Measurements from ENCODE around the gene PLCD3.
A peak's percentile ranks its signal among the peaks of the same experiment; 100 is the strongest.

Gene PLCD3

DNA sequence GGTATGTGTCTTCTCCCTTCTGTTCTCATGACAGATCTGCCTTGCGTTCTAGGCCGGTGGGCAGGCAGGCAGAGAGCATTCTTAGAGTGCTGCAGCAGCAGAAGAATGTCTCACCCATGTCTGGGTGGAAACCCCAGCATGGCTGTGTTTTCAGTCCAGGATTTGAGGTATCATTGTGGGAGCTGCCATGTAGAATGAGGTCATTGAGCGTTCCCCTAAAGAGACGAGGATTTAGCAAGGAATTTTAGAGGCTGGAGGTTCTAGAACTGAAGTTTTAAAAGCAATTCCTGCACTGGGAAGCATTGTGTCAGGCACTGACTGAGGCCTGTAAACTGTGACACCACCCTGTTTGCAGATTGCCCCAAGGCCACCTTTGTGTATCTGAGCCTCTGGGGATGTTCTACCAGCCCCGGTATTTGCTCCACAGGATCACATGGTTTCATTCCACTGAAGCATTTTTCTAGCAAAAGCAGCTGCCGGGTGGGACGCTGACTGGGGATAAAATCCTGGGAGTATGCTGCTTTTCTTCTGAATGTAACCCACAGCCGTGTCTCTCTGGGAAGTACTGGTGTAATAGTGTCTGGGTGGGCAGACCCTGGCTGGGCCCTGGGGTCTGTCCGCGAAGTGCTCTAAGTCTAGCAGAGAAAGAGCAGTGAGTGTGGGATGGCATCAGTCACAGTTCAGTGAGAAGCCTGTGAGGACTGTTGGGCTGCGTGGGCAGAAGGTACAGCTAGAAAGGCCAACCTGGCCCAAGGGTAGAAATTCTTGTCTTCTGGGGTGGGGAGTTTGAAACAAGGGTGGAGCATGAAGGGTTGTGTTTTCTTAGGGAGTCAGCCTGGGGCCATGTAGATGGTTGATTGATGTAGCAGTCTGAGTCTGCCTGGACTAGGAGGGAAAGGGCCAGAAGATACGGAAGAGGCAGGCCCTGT, 30.2 kb downstream of the PLCD3 start:
- no peak for DNase-seq

DNA sequence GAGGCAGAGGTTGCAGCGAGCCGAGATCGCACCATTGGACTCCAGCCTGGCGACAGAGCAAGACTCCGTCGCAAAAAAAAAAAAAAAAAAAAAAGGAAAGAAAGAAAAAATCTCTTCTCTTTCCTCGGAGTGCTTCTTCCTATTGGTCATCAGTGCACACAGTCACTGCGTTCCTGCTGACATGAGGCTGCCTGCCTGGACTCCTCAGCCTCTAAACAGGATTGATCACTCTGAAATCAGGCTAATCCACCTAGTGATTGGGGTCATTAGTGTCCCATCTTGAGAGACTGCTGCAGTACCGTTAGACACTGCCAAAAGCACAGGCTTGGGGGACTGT, 30.8 kb downstream of the PLCD3 start:
- DNase-seq = no peak

DNA sequence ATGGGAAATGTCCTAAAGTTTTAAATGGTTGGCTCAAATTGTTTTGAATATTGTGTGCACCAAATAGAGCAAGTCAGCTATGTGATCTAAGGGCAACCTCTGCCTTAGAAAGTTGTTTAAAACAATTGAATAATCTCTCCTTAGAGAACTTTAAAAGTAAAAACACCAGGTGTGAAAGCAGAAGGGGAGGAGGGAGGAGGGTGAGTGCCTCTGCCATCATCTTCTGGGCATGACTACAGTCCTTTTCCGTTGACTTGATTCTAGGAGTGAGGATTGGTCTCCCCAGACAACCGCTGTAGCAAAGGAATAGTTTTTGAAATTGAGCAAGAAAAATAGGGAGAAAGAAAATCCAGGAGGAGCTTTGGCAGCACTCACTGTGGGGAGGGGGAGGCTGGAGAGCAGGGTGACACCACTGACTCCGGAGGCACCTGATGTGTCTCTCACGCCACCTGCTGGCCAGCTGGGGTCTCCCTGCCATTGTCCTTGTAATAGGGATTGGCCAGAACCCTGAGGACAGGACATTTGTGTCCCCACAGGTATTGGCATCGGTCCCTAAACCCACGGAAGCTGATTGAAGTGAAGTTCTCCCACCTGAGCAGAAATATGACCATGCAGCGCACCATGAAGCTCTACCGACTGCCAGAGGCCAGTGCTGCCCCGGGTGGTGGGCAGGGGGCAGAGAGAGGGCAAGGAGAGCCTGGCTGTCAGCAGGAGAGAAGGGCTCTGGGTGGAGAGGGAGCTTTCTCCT, 33.3 kb downstream of the PLCD3 start:
- DNase-seq = peak; percentile 85

DNA sequence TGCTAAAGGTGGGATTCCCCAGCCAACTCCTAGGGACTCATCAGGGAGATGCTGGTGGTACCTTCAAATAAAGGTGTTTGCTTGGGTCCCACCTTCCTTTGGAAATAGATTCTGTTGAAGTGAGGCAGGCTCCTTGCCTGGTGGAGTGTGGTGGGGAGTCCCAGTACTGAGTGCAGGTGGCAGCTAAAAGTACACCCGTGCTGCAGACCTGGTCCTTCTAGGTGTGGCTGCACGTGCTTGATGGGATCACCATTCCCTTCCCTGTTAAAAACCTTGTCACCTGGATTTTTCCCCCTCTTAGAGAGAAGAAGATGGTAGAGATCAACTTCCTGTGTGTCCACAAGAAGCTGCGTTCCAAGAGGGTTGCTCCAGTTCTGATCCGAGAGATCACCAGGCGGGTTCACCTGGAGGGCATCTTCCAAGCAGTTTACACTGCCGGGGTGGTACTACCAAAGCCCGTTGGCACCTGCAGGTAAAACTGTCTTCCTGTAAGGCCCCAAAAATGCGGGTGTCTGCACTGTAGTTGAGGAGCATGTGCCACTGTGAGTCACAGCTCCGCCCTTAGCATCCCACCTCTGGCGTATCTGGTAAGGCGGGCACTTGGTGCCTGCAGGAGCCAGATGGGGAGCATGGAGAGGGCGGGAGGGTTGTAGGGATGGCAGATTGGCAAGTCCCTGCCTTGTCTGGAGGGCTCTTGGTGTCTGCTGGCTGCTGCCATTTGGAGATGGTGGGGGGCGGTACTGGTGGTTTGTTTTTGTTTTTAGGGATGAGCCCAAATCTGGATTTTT, 34.0 kb downstream of the PLCD3 start:
- DNase-seq = no peak

DNA sequence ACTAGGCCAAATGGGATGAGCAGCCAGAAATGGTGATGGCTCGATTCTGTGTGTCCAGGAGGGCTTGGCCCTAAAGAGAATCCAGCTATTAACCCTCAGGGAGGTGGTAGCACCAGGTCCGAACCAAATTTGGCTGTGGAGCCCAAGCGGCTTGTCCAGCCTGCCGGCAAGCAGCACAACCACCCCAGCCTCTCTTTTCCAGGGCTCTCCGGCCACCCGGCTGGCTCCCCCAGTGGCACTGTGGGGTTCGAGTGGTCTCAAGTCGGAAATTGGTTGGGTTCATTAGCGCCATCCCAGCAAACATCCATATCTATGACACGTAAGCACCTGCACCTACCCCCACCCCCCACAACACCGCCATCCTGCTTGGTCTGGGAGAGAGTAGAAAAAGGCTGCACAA, 35.4 kb downstream of the PLCD3 start:
- no peak for DNase-seq

DNA sequence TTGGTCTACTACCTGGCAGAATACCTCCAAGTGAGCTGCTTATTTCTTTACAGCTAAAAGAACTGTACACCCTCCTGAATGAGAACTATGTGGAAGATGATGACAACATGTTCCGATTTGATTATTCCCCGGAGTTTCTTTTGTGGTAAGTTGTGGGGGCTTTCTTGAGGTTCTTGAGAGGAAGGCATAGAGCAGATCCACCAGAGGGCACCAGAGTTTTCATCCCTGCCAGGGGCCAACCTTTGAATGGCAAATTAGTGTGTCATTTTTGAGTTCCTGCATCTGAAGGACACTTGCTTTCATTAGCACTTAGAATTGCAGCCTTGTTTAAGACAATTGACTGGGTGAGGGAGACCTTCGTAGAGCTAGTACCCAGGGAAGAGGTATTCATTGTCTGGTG, 36.2 kb downstream of the PLCD3 start:
- no peak for DNase-seq

DNA sequence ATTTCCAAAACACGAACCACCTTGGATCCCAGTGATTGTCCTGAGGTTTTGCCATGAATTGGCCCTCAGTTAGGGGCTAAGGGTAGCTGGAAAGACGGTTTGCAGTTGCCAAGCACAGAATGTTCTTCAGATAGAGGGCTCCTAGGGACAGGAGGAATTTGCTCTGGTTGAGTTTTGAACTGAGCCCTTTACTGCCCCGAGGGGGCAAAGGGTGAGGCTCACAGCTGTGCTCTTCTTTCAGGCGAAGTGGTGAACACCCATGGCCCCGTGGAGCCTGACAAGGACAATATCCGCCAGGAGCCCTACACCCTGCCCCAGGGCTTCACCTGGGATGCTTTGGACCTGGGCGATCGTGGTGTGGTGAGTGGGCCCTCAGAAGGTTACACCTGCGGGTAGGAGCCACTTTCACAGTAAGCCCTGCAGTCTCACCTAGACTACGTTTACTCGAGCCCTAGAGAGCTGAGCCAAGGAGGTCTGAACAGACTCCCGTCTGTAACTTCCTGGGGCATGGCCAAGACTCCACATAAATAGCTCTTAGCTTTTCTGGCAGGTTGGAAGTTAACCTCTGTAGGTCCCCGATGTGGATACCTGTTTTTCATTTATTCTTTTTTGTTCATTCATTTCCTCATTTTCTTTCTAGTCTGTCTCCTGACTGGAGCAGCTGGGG, 38.7 kb downstream of the PLCD3 start:
- DNase-seq = no peak

DNA sequence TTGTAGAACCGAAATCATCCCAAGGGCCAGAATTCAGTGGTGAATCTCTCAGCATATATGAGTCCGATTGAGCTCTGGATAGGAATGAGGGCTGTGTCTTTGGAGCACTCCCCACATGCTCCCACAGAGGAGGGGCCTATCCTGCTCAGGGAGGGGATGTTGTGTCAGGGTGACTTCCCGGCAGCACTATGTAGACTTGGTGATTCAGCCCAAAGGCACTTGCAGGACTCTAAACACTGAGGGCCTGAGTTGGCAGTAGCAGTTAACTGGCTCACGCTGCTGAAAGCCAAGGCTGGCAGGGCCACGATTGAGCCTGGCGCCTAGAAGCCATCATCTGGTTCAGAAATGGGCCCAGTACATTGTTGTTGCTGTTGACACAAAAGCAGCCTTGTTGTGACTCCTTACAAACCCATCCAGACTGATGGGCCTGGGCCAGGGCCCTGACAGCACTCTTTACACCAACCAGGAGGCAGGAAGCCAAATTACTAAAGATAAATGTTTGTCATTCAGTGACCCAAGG, 39.3 kb downstream of the PLCD3 start:
- DNase-seq = peak; percentile 81

DNA sequence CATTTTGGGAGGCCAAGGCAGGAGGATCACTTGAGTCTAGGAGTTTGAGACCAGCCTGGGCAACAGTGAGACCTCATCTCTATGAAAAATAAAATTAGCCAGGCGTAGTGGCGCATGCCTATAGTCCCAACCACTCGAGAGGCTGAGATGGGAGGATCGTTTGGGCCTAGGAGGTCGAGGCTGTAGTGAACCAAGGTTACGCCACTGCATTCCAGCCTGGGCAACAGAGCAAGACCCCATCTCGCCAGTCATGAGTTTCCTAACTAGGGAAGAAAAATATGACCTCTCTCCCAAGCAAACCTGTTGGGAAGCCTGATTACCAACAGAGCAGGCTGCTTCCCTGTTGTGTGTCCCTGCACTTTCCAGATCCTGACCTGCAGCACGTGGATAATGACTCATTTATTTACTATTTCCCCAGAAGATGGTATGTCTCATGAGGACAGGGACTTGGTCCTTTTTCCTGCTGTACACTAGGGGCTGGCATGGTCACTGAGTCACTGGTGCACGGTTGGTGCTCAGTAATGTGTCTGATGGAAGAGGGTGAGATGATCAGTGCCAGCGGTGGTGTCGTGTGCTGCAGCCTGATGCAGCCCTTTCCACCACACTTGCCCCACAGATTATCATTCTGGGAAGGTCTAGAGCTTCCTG, 40.4 kb downstream of the PLCD3 start:
- DNase-seq = no peak

DNA sequence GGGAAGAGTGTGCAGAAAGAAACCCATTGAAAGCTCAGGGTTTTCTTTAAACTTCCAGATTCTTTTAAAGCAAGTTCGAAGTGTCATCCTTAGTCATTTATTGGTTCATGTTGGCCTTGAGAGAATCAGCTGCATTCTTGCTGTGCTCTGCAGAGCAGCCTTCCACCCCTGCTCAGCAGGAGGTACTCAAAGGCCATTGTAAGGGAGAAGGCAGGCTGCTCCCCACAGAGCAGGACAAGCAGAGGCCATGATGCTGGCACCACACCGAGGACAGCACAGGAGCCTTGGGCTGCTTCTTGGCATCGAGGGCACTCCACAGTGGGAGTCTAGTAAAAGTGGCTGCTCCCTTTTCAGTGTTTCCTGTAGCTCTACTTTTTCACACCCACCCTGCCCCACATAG, 41.6 kb downstream of the PLCD3 start:
- no peak for DNase-seq

DNA sequence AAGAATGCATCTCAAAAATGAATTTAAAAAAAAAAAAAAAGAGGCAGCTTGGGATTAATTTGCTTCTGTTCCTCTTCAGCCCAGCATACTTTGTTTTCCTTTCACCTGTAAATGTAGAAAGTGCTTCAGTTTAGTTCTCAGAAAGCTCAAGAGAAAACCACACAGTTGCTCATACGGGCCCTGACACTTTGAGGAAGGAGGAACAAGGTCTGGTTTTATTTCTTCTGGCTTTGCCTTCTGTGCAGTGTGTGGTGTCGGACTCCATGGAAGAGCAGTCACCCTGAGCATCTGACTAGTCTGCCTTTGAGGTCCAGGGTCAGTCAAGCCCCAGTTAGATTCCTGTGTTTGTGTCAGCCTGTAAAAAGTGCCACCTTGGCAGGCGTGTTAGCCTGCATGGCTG, 43.6 kb downstream of the PLCD3 start:
- no peak for DNase-seq

DNA sequence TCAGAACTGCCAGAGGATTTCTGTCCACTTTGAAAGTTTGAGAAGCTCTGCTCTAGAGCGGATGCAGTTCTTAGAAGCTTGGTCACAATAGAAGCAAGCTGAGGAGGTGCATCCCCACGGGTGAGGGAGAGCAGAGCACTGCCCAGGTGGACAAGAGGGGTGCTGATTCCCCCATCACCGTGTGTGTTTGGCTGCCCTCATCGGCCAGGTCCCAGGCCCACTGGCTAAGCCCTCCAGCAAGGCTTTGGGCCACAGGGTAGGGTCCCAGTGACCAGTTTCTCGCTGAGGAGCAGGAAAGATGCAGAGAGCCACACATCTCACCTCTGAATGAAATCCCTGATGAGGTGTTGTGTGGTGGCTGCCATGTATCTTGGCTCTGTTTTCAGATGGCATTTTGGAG, 44.3 kb downstream of the PLCD3 start:
- DNase-seq = no peak

DNA sequence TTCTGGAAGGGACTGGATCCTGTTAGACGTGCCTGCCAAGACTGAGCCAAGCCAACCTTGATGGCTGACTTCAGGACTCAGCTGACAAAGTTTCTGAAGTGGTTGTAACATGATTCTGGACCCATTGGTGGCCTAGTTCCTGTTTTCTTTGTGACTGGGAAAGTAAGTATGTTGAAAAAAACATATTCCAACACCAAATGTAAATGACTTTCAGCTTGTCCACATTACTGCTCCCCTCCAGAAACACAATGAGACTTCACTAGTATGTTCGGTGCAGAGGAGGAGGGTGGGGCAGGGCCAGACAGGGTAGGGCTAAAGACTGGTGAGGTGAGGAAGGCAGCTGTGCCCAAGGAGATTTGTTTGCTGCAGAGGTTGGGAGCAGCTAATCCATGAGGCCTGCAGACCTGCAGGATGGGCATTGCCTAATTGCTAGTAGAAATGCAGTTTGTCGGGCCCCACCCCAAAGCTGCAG, 44.8 kb downstream of the PLCD3 start:
- no peak for DNase-seq

DNA sequence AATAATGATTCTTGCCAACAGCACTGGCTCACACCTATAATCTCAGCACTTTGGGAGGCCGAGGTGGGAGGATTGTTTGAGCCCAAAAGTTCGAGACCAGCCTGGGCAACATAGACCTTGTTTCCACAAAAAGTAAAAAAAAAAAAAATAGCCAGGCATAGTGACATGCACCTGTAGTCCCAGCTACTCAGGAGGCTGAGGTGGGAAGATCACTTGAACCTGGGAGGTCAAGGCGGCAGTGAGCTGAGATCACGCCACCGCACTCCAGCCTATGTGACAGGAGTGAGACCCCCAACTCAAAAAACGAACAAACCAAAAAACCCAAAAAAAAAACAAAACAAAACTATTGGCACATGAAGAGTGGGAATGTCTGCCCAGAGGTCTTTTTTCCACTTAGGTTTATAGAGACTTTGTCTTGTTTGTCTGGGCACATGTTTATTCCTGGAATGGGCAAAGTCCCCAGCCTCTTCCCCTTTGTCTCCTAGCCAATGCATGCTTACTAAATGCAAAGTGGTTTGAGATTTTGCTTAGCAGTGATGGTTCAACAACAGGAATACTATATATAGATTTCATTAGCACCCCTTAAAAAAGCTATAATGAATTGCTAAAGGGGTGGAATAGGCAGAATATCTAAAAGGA, 45.3 kb downstream of the PLCD3 start:
- DNase-seq = no peak

DNA sequence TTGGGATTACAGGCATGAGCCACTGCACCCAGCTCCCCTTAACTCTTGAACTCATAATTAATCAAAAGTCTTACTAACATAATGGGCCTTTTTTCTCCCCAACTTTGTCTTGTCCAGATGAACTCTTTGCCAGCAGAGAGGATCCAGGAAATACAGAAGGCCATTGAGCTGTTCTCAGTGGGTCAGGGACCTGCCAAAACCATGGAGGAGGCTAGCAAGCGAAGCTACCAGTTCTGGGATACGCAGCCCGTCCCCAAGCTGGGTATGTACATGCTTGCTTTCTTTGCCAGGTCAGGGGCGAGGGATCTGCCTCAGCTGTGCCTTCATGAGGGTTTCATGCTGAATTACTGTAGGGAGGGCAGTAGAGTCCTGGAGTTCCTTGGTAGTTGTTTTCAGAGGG, 45.9 kb downstream of the PLCD3 start:
- no peak for DNase-seq

DNA sequence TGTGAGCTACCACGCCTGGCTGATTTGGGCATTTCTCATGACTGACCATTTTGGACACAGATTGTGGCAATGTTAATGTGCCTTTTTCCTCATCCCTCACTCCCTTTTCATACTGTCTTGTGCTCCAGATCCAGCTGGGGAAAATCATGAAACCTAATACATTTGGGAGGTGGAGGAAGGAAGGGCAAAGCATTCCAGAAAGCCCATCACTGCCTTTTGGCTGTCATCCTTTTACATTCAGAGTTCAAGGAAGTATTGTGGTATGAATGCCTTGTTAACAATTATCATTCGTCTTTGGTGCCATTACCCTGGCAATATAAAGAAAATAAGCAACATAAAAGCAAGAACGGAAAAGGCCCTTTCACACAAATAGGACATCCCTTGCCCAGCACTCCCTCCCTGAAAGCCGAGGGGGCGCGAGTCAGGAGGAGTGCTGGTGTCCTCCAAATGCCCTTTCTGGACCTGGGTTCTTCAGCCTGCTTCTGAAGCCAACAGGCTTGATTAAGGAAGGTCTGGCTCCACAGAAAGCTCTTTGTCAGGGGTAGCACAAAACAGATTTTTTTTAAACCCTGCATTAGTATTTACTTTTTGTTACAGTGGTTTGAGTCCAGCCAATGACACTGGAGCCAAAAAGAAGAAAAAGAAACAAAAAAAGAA, 51.1 kb downstream of the PLCD3 start:
- DNase-seq = no peak

DNA sequence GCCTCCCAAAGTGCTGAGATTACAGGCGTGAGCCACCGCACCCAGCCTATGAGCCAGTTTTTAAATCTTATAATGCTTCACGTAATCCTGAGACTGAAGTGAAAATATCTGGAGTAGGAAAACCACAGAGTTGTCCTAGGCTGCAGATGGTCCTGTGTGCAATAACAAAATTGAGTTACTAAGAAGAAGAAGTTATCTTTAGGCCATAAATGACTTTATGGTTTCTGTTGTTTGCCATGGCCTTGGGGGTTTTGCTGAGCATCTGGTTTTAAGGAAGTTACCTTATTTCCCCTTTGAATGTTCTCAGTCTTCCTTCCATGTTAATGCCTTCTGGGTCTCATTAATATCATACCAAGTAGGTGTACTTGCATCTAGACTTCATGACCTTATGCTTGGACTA, 54.7 kb downstream of the PLCD3 start:
- DNase-seq = no peak

DNA sequence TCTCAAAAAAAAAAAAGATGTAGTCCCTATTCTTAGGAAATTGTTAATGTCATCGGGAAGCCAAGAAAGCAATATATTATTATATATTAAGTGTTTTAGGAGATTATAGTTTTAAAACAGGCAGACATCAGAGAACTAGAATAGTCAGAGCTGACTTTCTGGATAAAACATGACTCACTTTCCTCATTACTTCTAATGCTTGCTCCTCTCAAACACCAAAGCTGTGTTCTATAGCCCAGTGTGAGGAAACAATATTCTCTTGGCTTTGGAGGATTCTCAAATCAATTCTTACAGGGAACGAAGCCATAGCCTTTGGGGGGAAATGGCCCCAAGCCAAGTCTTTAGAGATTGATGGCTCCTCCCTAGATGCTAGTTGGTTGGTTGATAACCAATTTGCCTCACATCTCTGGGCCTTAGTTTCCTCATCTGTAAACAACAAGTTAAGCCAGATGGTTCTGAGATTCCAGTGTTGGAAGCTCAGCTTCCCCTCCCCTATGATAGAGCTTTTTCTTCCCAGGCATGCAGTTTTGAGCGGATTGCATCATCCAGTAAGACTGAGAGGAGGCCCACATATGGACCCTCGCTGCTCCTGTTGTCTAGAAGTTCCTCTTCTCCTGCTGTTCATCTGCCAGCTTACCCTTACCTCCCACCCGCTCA, 58.8 kb downstream of the PLCD3 start:
- DNase-seq = no peak

DNA sequence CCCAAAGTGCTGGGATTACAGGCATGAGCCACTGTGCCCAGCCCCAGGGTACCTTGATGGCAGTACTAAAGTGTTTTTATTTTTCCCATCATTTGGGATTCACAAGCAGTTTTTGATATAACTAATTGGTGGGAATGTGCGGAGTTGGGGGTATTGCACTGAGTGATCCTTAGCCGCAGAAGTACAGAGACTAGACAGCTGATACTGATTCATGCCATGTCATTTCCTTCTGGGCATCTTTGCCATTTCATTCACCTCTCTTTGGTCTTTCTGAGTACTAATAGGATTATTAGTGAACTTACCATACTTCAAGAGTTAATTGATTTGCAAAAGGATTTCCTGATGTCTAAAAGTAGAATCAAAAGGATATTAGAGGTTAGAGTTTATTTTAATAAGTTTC, 61.5 kb downstream of the PLCD3 start:
- DNase-seq = no peak

DNA sequence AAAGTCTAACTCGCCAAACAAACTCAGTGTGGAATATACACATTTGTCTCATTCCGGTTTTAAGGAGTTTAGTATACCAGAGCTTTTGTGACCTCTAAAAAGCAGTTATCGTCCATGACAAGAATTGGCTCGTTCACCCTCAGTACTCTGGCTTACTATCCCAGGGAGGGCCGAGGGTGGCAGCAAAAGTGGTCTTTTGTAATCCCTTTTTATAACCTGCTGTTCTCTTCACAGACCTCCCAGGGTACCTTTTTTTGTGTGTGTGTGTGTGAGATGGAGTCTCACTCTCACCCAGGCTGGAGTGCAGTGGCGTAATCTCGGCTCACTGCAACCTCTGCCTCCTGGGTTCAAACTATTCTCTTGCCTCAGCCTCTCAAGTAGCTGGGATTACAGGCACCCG, 62.3 kb downstream of the PLCD3 start:
- DNase-seq = no peak

DNA sequence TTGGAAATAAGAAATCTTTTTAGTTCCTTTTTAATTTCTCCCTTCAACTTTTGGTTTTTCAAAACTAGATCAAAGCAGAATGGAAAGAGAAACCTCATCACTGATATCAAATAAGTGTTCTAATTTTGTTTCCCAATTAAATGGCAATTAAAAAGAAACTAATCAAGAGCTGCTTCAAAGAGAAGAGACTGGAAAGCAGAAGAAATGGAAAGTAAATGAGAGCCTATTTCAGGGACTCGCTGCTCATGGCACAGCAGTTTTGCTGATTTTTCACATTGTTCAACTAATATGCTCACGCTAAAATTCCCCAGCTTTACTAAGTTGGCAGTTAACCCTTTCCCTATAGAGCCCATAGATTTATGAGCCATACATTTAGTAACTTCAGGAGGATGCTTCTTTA, 64.7 kb downstream of the PLCD3 start:
- no peak for DNase-seq

All from 8988T (cell line).